Right renal cortex interstitium (tissue), 3 donors: ENCODE results near the gene TDRD3. TPM values are rescaled to one million over a fixed set of nuclear protein-coding genes. Genes with fewer than 3 reads are reported as not detected.

Experiments
- polyA plus RNA-seq, 3 donors: library from polyadenylated mRNA; unstranded; fragments of 120-200 nt; gene quantifications; one replicate each; pipeline ENCODE4 v1.2.1, GENCODE V29; 2013; ENCODE audit not compliant: insufficient read length in 3 of 3

Gene TDRD3
- polyA plus RNA-seq, 3 donors: 34.9 to 42.0 (median 38.8) TPM

Other genes with a start within 250 kb of the TDRD3 start
- 10 to 100 TPM; 12.8 to 14.5 (median 14.0) TPM for gene DIAPH3, start 233.3 kb upstream of the TDRD3 start, polyA plus RNA-seq